ENCODE data around the gene CD14.

The CD14 gene

DNA sequence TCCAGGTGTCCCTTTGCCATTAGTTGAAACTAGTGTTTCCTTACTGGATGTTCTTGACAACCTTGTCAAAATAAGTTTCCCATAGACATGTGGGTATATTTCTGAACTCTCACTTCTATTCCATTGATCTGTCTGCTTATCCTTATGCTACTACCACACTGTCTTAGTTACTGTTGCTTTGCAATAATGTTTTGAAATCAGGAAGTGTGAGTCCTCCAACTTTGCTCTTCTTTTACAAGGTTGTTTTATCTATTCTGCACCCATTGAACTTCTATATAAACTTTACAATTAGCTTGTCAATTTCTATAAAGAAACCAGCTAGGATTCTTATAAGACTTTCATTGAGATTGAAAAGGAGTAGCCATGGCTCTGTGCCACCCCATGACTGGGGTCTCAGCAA lies 24.3 kb downstream of the CD14 start:
- no peaks in the 10 kb centered on the region for H3K27me3 ChIP-seq (ENCODE audit: low read length)
- no peak overlapping the region for H3K4me3 ChIP-seq (ENCODE audit: insufficient read depth, low read length, poor library complexity, severe bottlenecking)
- no peak overlapping the region for H2AFZ ChIP-seq (ENCODE audit: low read depth, low read length, severe bottlenecking)
- H3K9me2 ChIP-seq (replicated peaks; ENCODE audit: insufficient read depth, low read length): no peaks in the 10 kb centered on the region
- H3K36me3 ChIP-seq (ENCODE audit: low read length): no peaks in the 10 kb centered on the region
- H3F3A ChIP-seq (ENCODE audit: insufficient read depth): no peaks in the 10 kb centered on the region
- no peak overlapping the region for H3K9ac ChIP-seq (ENCODE audit: low read length)
- no peak overlapping the region for H3K4me2 ChIP-seq (ENCODE audit: low read depth, low read length, poor library complexity, severe bottlenecking)
- no peaks in the 10 kb centered on the region for H4K20me1 ChIP-seq (ENCODE audit: low read depth, low read length)
- no peak for TF ChIP-seq EZH2phosphoT487 (conservative IDR thresholded peaks at IDR 0.05; ENCODE audit: low read length)
- TF ChIP-seq, protein P1, sequence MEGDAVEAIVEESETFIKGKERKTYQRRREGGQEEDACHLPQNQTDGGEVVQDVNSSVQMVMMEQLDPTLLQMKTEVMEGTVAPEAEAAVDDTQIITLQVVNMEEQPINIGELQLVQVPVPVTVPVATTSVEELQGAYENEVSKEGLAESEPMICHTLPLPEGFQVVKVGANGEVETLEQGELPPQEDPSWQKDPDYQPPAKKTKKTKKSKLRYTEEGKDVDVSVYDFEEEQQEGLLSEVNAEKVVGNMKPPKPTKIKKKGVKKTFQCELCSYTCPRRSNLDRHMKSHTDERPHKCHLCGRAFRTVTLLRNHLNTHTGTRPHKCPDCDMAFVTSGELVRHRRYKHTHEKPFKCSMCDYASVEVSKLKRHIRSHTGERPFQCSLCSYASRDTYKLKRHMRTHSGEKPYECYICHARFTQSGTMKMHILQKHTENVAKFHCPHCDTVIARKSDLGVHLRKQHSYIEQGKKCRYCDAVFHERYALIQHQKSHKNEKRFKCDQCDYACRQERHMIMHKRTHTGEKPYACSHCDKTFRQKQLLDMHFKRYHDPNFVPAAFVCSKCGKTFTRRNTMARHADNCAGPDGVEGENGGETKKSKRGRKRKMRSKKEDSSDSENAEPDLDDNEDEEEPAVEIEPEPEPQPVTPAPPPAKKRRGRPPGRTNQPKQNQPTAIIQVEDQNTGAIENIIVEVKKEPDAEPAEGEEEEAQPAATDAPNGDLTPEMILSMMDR (IDR thresholded peaks at IDR 0.05; ENCODE audit: insufficient read depth, low read length, poor library complexity, severe bottlenecking): no peak
- H3K27ac ChIP-seq (ENCODE audit: low read depth, low read length): no peak overlapping the region
- H3K9me3 ChIP-seq (ENCODE audit: insufficient read depth, low read length): no peaks in the 10 kb centered on the region
- no peaks in the 10 kb centered on the region for H3K79me2 ChIP-seq (ENCODE audit: insufficient read depth, low read length)

DNA sequence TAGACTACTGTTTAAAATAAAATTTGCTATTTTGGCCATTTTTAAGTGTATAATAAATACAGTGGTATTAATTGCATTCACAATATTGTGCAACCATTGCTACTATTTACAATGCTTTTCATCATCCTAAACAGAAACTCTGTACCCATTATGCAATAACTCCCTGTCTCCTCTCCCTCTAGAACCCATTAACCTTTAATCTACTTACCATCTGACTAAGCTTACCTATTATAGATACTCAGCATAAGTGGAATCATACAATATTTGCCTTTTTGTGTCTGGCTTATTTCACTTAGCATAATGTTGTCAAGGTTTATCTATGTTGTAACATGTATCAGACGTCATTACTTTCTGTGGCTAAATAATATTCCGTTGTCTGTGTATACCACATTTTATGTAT lies 25.9 kb downstream of the CD14 start:
- Histone ChIP-seq H3K9me3 (ENCODE audit: insufficient read depth, low read length) (no peaks in the 10 kb centered on the region), H3K4me2 (ENCODE audit: low read depth, low read length, poor library complexity, severe bottlenecking) (no peak overlapping the region), H3K9me2 (replicated peaks; ENCODE audit: insufficient read depth, low read length) (no peaks in the 10 kb centered on the region), H3K4me3 (ENCODE audit: insufficient read depth, low read length, poor library complexity, severe bottlenecking) (no peak overlapping the region), H4K20me1 (ENCODE audit: low read depth, low read length) (no peaks in the 10 kb centered on the region), H3K27me3 (ENCODE audit: low read length) (no peaks in the 10 kb centered on the region), H2AFZ (ENCODE audit: low read depth, low read length, severe bottlenecking) (no peak overlapping the region), H3F3A (ENCODE audit: insufficient read depth) (no peaks in the 10 kb centered on the region), H3K27ac (ENCODE audit: low read depth, low read length) (no peak overlapping the region), H3K79me2 (ENCODE audit: insufficient read depth, low read length) (no peaks in the 10 kb centered on the region), H3K9ac (ENCODE audit: low read length) (no peak overlapping the region), H3K36me3 (ENCODE audit: low read length) (no peaks in the 10 kb centered on the region)
- no peak for TF ChIP-seq EZH2phosphoT487 (conservative IDR thresholded peaks at IDR 0.05; ENCODE audit: low read length)
- TF ChIP-seq, protein P1 (IDR thresholded peaks at IDR 0.05; ENCODE audit: insufficient read depth, low read length, poor library complexity, severe bottlenecking): no peak

DNA sequence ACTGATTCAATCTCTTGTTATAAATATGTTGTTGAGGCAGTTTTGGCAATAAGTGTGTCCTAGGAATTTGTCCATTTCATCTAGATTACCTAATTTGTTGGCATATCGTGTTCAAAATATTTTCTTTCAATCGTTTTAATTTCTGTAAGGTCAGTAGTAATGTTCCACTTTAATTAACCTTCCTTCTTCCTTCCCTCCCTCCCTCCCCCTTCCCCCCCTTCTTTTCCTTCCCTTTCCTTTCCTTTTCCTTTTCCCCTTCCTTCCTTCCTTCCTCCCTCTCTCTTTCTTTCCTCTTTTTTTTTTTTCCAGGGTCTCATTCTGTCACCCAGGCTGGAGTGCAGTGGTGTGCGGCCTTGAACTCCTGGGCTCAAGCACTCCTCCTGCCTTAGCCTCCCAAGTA lies 27.1 kb downstream of the CD14 start:
- Histone ChIP-seq H3K4me3 (ENCODE audit: insufficient read depth, low read length, poor library complexity, severe bottlenecking) (no peak overlapping the region), H2AFZ (ENCODE audit: low read depth, low read length, severe bottlenecking) (no peak overlapping the region), H3F3A (ENCODE audit: insufficient read depth) (no peaks in the 10 kb centered on the region), H3K9me2 (replicated peaks; ENCODE audit: insufficient read depth, low read length) (no peaks in the 10 kb centered on the region), H3K9ac (ENCODE audit: low read length) (no peak overlapping the region), H3K79me2 (ENCODE audit: insufficient read depth, low read length) (no peaks in the 10 kb centered on the region), H3K27ac (ENCODE audit: low read depth, low read length) (no peak overlapping the region), H3K27me3 (ENCODE audit: low read length) (no peaks in the 10 kb centered on the region), H4K20me1 (ENCODE audit: low read depth, low read length) (no peaks in the 10 kb centered on the region), H3K4me2 (ENCODE audit: low read depth, low read length, poor library complexity, severe bottlenecking) (no peak overlapping the region), H3K36me3 (ENCODE audit: low read length) (no peaks in the 10 kb centered on the region), H3K9me3 (ENCODE audit: insufficient read depth, low read length) (no peaks in the 10 kb centered on the region)
- TF ChIP-seq, protein P1 (IDR thresholded peaks at IDR 0.05; ENCODE audit: insufficient read depth, low read length, poor library complexity, severe bottlenecking): no peak
- no peak for TF ChIP-seq EZH2phosphoT487 (conservative IDR thresholded peaks at IDR 0.05; ENCODE audit: low read length)
